ENCODE data around the gene FKBP10. TPM values are rescaled to one million over a fixed set of nuclear protein-coding genes. Genes with fewer than 3 reads are reported as not detected.

The FKBP10 gene
- polyA plus RNA-seq, 2 of the 4 experiments (the other 2 are of a cell fraction) = 109 to 119 TPM

DNA sequence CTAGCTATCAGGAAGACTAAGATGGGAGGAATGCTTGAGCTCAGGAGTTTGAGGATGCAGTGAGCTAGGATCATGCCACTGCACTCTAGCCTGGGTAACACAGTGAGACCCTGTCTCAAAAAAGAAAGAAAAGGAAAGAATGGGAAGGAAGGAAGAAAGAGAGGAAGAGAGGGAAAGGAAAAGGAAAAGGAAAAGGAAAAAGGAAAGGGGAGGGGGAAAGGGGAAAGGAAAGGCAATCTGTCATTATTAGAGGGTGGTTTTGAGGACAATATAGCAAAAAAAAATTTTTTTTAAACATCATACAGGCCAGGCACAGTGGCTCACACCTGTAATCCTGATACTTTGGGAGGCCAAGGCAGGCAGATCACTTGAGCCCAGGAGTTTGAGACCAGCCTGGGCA, 46.7 kb upstream of the FKBP10 start:
- H3K9me3 ChIP-seq = no peaks in the 10 kb centered on the region
- TF ChIP-seq SREBF2 (IDR thresholded peaks at IDR 0.05) (no peak), PHF8 (IDR thresholded peaks at IDR 0.05; ENCODE audit: borderline replicate concordance, low read depth) (no peak), JUN (IDR thresholded peaks at IDR 0.05) (no peak), ZFP36 (IDR thresholded peaks at IDR 0.05; ENCODE audit: borderline replicate concordance, partially characterized antibody) (no peak), CBX8 (IDR thresholded peaks at IDR 0.05) (no peak), ZC3H11A (IDR thresholded peaks at IDR 0.05) (no peak), POLR2A (IDR thresholded peaks at IDR 0.05; ENCODE audit: low read length) (no peak), NFE2L2 (conservative IDR thresholded peaks at IDR 0.05; ENCODE audit: low read length) (no peak), CBX2 (IDR thresholded peaks at IDR 0.05; ENCODE audit: borderline replicate concordance, low read depth) (no peak), RNF2 (IDR thresholded peaks at IDR 0.05; ENCODE audit: borderline replicate concordance, low read depth) (no peak)
- TF ChIP-seq, protein P1, sequence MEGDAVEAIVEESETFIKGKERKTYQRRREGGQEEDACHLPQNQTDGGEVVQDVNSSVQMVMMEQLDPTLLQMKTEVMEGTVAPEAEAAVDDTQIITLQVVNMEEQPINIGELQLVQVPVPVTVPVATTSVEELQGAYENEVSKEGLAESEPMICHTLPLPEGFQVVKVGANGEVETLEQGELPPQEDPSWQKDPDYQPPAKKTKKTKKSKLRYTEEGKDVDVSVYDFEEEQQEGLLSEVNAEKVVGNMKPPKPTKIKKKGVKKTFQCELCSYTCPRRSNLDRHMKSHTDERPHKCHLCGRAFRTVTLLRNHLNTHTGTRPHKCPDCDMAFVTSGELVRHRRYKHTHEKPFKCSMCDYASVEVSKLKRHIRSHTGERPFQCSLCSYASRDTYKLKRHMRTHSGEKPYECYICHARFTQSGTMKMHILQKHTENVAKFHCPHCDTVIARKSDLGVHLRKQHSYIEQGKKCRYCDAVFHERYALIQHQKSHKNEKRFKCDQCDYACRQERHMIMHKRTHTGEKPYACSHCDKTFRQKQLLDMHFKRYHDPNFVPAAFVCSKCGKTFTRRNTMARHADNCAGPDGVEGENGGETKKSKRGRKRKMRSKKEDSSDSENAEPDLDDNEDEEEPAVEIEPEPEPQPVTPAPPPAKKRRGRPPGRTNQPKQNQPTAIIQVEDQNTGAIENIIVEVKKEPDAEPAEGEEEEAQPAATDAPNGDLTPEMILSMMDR (IDR thresholded peaks at IDR 0.05) = no peak
- TF ChIP-seq, protein P2, sequence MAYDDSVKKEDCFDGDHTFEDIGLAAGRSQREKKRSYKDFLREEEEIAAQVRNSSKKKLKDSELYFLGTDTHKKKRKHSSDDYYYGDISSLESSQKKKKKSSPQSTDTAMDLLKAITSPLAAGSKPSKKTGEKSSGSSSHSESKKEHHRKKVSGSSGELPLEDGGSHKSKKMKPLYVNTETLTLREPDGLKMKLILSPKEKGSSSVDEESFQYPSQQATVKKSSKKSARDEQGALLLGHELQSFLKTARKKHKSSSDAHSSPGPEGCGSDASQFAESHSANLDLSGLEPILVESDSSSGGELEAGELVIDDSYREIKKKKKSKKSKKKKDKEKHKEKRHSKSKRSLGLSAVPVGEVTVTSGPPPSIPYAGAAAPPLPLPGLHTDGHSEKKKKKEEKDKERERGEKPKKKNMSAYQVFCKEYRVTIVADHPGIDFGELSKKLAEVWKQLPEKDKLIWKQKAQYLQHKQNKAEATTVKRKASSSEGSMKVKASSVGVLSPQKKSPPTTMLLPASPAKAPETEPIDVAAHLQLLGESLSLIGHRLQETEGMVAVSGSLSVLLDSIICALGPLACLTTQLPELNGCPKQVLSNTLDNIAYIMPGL (CRISPR knock-in tag; IDR thresholded peaks at IDR 0.05; ENCODE audit: borderline replicate concordance) = no peak
- POLR2A ChIA-PET = interaction anchor here (0.7 kb wide), 1 partner anchor 11 kb away, joined by 3 read pairs; no protein-coding TSS in a partner anchor
- ATAC-seq = no peak
- CTCF ChIA-PET = interaction anchor here (52.0 to 96.0 kb wide), 2 partner anchors 16 to 22 kb away, joined by 3262 read pairs; partner anchors contain the start of genes FKBP10, GAST, HAP1 and JUP
- H3K4me3 ChIP-seq = no peak overlapping the region
- FAIRE-seq = peak; percentile 7
- no peak overlapping the region for H3K4me2 ChIP-seq
- H3K27ac ChIP-seq = no peak overlapping the region
- no peaks in the 10 kb centered on the region; the same call in 2 of the 3 replicates for H3K4me1 ChIP-seq
- DNase-seq (ENCODE audit: low read depth in 1 of 2, low spot score in 1 of 2) = no peak

DNA sequence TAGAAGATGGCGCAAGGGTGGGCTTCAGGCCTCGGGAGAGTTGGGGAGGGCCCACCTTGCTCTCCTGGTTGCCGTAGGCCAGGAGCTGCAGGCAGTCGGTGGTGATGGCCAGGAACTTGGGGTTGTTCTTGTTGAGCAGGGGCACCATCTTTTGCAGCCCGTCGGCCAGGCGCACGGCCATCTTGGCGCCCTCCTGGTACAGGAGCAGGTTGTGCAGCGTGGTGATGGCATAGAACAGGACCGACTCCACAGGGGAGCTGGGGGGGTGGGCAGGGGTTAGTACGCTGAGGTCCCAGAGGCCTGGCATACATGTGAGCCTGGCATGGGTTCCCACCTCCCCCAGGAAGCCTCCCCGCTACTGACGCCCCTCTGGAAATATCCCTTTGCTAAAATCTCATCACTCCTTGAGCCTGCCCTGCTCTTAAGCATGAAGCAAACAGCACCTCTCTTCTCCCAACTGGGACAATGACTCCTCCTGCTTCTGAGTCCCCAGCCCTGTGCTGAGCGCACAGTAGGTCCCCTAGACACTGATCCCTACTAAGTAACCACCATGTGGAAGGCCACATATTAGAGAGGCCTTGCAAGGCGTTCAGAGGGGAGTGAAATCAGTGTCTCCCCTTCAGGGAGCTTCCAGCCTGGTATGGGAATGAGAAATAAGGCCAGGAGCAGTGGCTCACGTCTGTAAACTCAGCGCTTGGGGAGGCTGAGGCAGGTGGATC, 45.3 kb upstream of the FKBP10 start:
- TF ChIP-seq RNF2 (IDR thresholded peaks at IDR 0.05; ENCODE audit: borderline replicate concordance, low read depth) = no peak
- no peak for TF ChIP-seq MAFK (IDR thresholded peaks at IDR 0.05; ENCODE audit: partially characterized antibody)
- TF ChIP-seq FOSL2 (IDR thresholded peaks at IDR 0.05) = no peak
- no peak for TF ChIP-seq FOSL2 (CRISPR knock-in tag; IDR thresholded peaks at IDR 0.05)
- TF ChIP-seq BHLHE40 (IDR thresholded peaks at IDR 0.05; ENCODE audit: low read depth, low read length) = no peak
- no peak for TF ChIP-seq ESRRA (IDR thresholded peaks at IDR 0.05; ENCODE audit: borderline replicate concordance, low read length)
- TF ChIP-seq SMC3 (IDR thresholded peaks at IDR 0.05) = no peak
- TF ChIP-seq NFE2L2 (conservative IDR thresholded peaks at IDR 0.05; ENCODE audit: low read length) = no peak
- TF ChIP-seq ZNF302 (CRISPR knock-in tag; IDR thresholded peaks at IDR 0.05) = no peak
- no peak for TF ChIP-seq EHF (CRISPR knock-in tag; IDR thresholded peaks at IDR 0.05)
- TF ChIP-seq POLR2AphosphoS2 (conservative IDR thresholded peaks at IDR 0.05; ENCODE audit: low read length) = no peak
- TF ChIP-seq ZSCAN20 (CRISPR knock-in tag; IDR thresholded peaks at IDR 0.05) = no peak
- TF ChIP-seq, protein P3, sequence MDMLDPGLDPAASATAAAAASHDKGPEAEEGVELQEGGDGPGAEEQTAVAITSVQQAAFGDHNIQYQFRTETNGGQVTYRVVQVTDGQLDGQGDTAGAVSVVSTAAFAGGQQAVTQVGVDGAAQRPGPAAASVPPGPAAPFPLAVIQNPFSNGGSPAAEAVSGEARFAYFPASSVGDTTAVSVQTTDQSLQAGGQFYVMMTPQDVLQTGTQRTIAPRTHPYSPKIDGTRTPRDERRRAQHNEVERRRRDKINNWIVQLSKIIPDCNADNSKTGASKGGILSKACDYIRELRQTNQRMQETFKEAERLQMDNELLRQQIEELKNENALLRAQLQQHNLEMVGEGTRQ (IDR thresholded peaks at IDR 0.05) = no peak
- no peak for TF ChIP-seq HOXA7 (CRISPR knock-in tag; IDR thresholded peaks at IDR 0.05)
- TF ChIP-seq RARB (CRISPR knock-in tag; IDR thresholded peaks at IDR 0.05) = no peak
- CTCF ChIA-PET = interaction anchor here (52.0 to 96.0 kb wide), 2 partner anchors 17 to 20 kb away, joined by 3262 read pairs; partner anchors contain the start of genes FKBP10, GAST, HAP1 and JUP
- ATAC-seq (no peak), DNase-seq (ENCODE audit: low read depth in 1 of 2, low spot score in 1 of 2) (no peak), FAIRE-seq (no peak)
- peaks cover 10% of the 10 kb centered on the region for H3K4me1 ChIP-seq
- no peak overlapping the region for H3K4me2 ChIP-seq
- no peaks in the 10 kb centered on the region for H3K9me3 ChIP-seq
- POLR2A ChIA-PET = no interaction called here
- no peak overlapping the region for H3K27ac ChIP-seq
- 94% methylated on average over 17 of the region's 18 CpGs for WGBS (ENCODE audit: missing lambda C conversion rate)
- H3K4me3 ChIP-seq = no peak overlapping the region

All from A549 (cell line).